H9 (cell line): ENCODE data around the gene KLF11. TPM values are rescaled to one million over a fixed set of nuclear protein-coding genes. Genes with fewer than 3 reads are reported as not detected.

Source experiments
- DNase-seq: peaks from one replicate; pipeline ENCODE4 v3.0.0-alpha.2; 2017
- H2AFZ ChIP-seq: one replicate; pipeline ENCODE4 v1.6.1; 2013; ENCODE audit warnings: mild to moderate bottlenecking, low read length, control low read depth, moderate library complexity
- H2AK5ac ChIP-seq: 2 replicates; pipeline ENCODE4 v1.6.1; 2013; ENCODE audit warnings: low read length, control low read depth, mixed read lengths; ENCODE audit not compliant: insufficient read length
- H2BK120ac ChIP-seq: one replicate; pipeline ENCODE4 v1.6.1; 2013; ENCODE audit warnings: low read depth, mild to moderate bottlenecking, low read length, control low read depth, inconsistent platforms; ENCODE audit not compliant: poor library complexity, severe bottlenecking
- H2BK12ac ChIP-seq: 2 replicates; pipeline ENCODE4 v1.6.1; 2013; ENCODE audit warnings: low read length, control low read depth, mixed read lengths, low read depth; ENCODE audit not compliant: insufficient read length
- H2BK15ac ChIP-seq: 2 replicates; pipeline ENCODE4 v1.6.1; 2013; ENCODE audit warnings: low read depth, low read length, control low read depth
- H2BK20ac ChIP-seq: one replicate; pipeline ENCODE4 v1.6.1; 2013; ENCODE audit warnings: low read depth, mild to moderate bottlenecking, low read length, control low read depth, inconsistent platforms; ENCODE audit not compliant: poor library complexity, severe bottlenecking
- H2BK5ac ChIP-seq: 2 replicates; pipeline ENCODE4 v1.6.1; 2013; ENCODE audit warnings: low read length, control low read depth, mixed read lengths; ENCODE audit not compliant: insufficient read length
- H3K14ac ChIP-seq: 2 replicates; pipeline ENCODE4 v1.6.1; 2013; ENCODE audit warnings: low read length, control low read depth; ENCODE audit not compliant: insufficient read depth
- H3K18ac ChIP-seq: 2 replicates; pipeline ENCODE4 v1.6.1; 2013; ENCODE audit warnings: low read depth, mild to moderate bottlenecking, mixed read lengths, low read length, control low read depth; ENCODE audit not compliant: insufficient read length
- H3K23ac ChIP-seq: 2 replicates; pipeline ENCODE4 v1.6.1; 2013; ENCODE audit warnings: low read length, control low read depth, mixed read lengths, low read depth; ENCODE audit not compliant: insufficient read length
- H3K23me2 ChIP-seq: 2 replicates; pipeline ENCODE4 v1.6.1; 2013; ENCODE audit warnings: low read depth, mild to moderate bottlenecking, mixed read lengths, low read length, control low read depth; ENCODE audit not compliant: insufficient read length, poor library complexity, severe bottlenecking
- H3K27ac ChIP-seq: 2 replicates; pipeline ENCODE4 v1.5.1; 2013; ENCODE audit warnings: low read length, control low read depth, mixed read lengths, low read depth; ENCODE audit not compliant: insufficient read length
- H3K27me3 ChIP-seq: 2 replicates; pipeline ENCODE4 v1.6.1; 2013; ENCODE audit warnings: low read length, control low read depth, inconsistent platforms; ENCODE audit not compliant: insufficient read depth
- H3K4ac ChIP-seq: 2 replicates; pipeline ENCODE4 v1.6.1; 2013; ENCODE audit warnings: low read depth, mild to moderate bottlenecking, control low read depth, inconsistent platforms, low read length, moderate library complexity
- H3K4me1 ChIP-seq: 2 replicates; pipeline ENCODE4 v1.6.1; 2013; ENCODE audit warnings: low read length, control low read depth, inconsistent platforms; ENCODE audit not compliant: insufficient read depth
- H3K4me2 ChIP-seq: 2 replicates; pipeline ENCODE4 v1.6.1; 2013; ENCODE audit warnings: low read length, control low read depth, mixed read lengths; ENCODE audit not compliant: insufficient read length, insufficient read depth
- H3K56ac ChIP-seq: 2 replicates; pipeline ENCODE4 v1.6.1; 2013; ENCODE audit warnings: low read depth, mild to moderate bottlenecking, mixed read lengths, low read length, control low read depth; ENCODE audit not compliant: insufficient read length
- H3K79me1 ChIP-seq: 2 replicates; pipeline ENCODE4 v1.6.1; 2013; ENCODE audit warnings: low read depth, mild to moderate bottlenecking, moderate library complexity, low read length, control low read depth, inconsistent platforms; ENCODE audit not compliant: insufficient read depth, poor library complexity, severe bottlenecking
- H3K79me2 ChIP-seq: 2 replicates; pipeline ENCODE4 v1.6.1; 2013; ENCODE audit warnings: low read length, control low read depth, inconsistent platforms; ENCODE audit not compliant: insufficient read depth
- H3K9ac ChIP-seq: 2 replicates; pipeline ENCODE4 v1.6.1; 2013; ENCODE audit warnings: low read length, control low read depth, mixed read lengths; ENCODE audit not compliant: insufficient read length; ENCODE audit errors: extremely low read depth
- H3K9me3 ChIP-seq: one replicate; pipeline ENCODE4 v1.6.1; 2013; ENCODE audit warnings: low read depth, low read length, inconsistent platforms; ENCODE audit not compliant: control insufficient read depth
- H3T11ph ChIP-seq: one replicate; pipeline ENCODE4 v1.6.1; 2013; ENCODE audit warnings: mild to moderate bottlenecking, low read length, control low read depth, inconsistent platforms
- H4K20me1 ChIP-seq: one replicate; pipeline ENCODE4 v1.6.1; 2013; ENCODE audit not compliant: control insufficient read depth, insufficient read length, insufficient read depth
- H4K5ac ChIP-seq: 2 replicates; pipeline ENCODE4 v1.6.1; 2013; ENCODE audit warnings: low read depth, mild to moderate bottlenecking, mixed read lengths, low read length, control low read depth; ENCODE audit not compliant: insufficient read length
- H4K8ac ChIP-seq: replicated peaks from 2 replicates; pipeline ENCODE4 v1.6.1; 2013; ENCODE audit warnings: low read length, control low read depth, mixed read lengths, low read depth; ENCODE audit not compliant: insufficient read length
- H4K91ac ChIP-seq: 2 replicates; pipeline ENCODE4 v1.6.1; 2013; ENCODE audit warnings: low read depth, mild to moderate bottlenecking, moderate library complexity, mixed read lengths, low read length, control low read depth; ENCODE audit not compliant: insufficient read length
- H3K27ac Mint-ChIP-seq, 3 experiments: 2 replicates in 2 of 3; 3 replicates in 1 of 3; pipeline ENCODE4 v1.8.0; 2020 to 2021; ENCODE audit warnings: mixed read lengths in 3 of 3, mild to moderate bottlenecking in 1 of 3, moderate library complexity in 1 of 3
- H3K27me3 Mint-ChIP-seq: 2 replicates; pipeline ENCODE4 v1.8.0; 2021; ENCODE audit warnings: low read depth, mild to moderate bottlenecking, moderate library complexity, mixed read lengths
- H3K36me3 Mint-ChIP-seq, 3 experiments: 2 replicates in 2 of 3; 3 replicates in 1 of 3; pipeline ENCODE4 v1.8.0; 2020 to 2021; ENCODE audit warnings: low read depth in 3 of 3, mixed read lengths in 3 of 3; ENCODE audit not compliant: insufficient read depth in 1 of 3
- H3K4me1 Mint-ChIP-seq, 2 experiments: 2 replicates each; pipeline ENCODE4 v1.8.0; 2020; ENCODE audit warnings: mixed read lengths in 2 of 2
- H3K4me3 Mint-ChIP-seq, 2 experiments: 2 replicates in 1 of 2; 3 replicates in 1 of 2; pipeline ENCODE4 v1.8.0; 2020 to 2021; ENCODE audit warnings: mild to moderate bottlenecking in 2 of 2, mixed read lengths in 2 of 2, moderate library complexity in 1 of 2
- H3K9me3 Mint-ChIP-seq, 2 experiments: 2 replicates in 1 of 2; 3 replicates in 1 of 2; pipeline ENCODE4 v1.8.0; 2020; ENCODE audit warnings: mild to moderate bottlenecking in 2 of 2, mixed read lengths in 2 of 2, moderate library complexity in 1 of 2
- CTCF ChIP-seq: fragments of 200-600 bp; sonication (generic); conservative IDR thresholded peaks from 3 replicates; pipeline ENCODE4 v1.8.0; 2021; ENCODE audit warnings: antibody characterized with exemption, mild to moderate bottlenecking
- WGBS: extraction: QIAGEN DNeasy Blood & Tissue Kit; methylation state at CpG from one replicate; pipeline ENCODE4 v1.1.7; 2013; ENCODE audit warnings: missing lambda C conversion rate, low lambda C conversion rate, mixed read lengths; ENCODE audit not compliant: insufficient read length; ENCODE audit errors: extremely low coverage; 5-methylcytosine and 5-hydroxymethylcytosine counted together
- total RNA-seq: library from RNA; stranded (reverse); gene quantifications from 2 replicates; pipeline ENCODE4 v1.2.1, GENCODE V29; 2021

KLF11 gene
- total RNA-seq, 1 experiment from 2014 or later = 15.5 TPM

DNA sequence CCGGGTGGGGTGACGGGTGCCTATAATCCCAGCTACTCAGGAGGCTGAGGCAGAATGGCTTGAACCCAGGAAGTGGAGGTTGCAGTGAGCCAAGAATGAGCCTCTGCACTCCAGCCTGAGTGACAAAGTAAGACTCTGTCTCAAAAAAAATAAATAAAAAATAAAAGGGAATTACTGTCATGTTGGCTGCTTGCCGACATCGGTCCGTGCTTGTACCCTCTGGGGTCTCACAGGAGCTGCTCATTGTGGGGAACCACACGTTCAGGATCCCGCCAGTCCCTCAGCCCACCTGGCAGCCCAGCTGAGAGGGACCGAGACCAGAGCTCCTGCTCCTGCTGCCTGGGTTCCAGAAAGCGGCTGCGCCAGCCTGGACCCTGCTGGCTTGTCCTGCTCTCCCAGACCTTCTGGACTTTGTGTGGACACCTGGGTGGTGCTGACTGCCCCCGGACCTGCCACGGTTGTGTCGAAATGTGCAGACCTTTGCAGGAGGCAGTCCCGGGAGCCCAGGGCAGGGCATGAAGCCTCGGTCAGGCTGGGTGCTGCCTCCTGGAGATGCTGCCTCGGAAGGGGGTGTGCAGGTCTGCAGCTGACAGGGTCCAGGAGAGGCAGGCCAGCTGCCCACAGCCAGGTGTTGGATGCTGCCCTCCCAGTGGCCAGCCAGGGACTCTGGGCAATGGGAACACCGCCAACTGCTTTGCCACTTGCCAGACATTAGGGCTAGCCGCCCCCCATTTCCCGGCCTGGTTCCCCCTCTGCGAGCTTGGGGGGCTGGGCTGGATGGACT, 16.4 kb downstream of the KLF11 start:
- no peak overlapping the region for H4K91ac ChIP-seq
- H3K56ac ChIP-seq = no peak overlapping the region
- no peak overlapping the region for H2AFZ ChIP-seq
- H3K27ac ChIP-seq = no peak overlapping the region
- no peaks in the 10 kb centered on the region for H3K9me3 ChIP-seq
- Mint-ChIP-seq H3K4me1 (peaks cover 20 to 30% of the 10 kb centered on the region in 2 experiments), H3K9me3 (no peaks in the 10 kb centered on the region; a peak in 1 of 5 replicates), H3K27ac (no peak overlapping the region), H3K27me3 (peaks cover 3% of the 10 kb centered on the region), H3K36me3 (no peaks in the 10 kb centered on the region), H3K4me3 (no peak overlapping the region)
- DNase-seq = no peak
- H3K23ac ChIP-seq = no peak overlapping the region
- no peak overlapping the region for H4K8ac ChIP-seq
- H3K79me1 ChIP-seq = no peaks in the 10 kb centered on the region
- H2AK5ac ChIP-seq = no peak overlapping the region
- H3K4ac ChIP-seq = no peak overlapping the region
- no peak overlapping the region for H3K18ac ChIP-seq
- H3T11ph ChIP-seq = no peak overlapping the region
- H3K27me3 ChIP-seq = no peaks in the 10 kb centered on the region
- peaks cover 3% of the 10 kb centered on the region for H3K23me2 ChIP-seq
- no CpG with 5 or more reads among the region's 20 CpGs for WGBS
- H3K4me2 ChIP-seq = no peak overlapping the region
- H2BK120ac ChIP-seq = no peak overlapping the region
- no peak overlapping the region for H2BK15ac ChIP-seq
- H3K79me2 ChIP-seq = no peaks in the 10 kb centered on the region
- H3K14ac ChIP-seq = no peak overlapping the region; the same call in 1 of the 2 replicates
- no peak overlapping the region for H2BK5ac ChIP-seq
- no peak overlapping the region for H2BK12ac ChIP-seq
- TF ChIP-seq CTCF = no peak
- no peaks in the 10 kb centered on the region; the same call in 1 of the 2 replicates for H3K4me1 ChIP-seq
- no peak overlapping the region for H4K5ac ChIP-seq
- H4K20me1 ChIP-seq = no peaks in the 10 kb centered on the region
- H3K9ac ChIP-seq = no peak overlapping the region
- no peak overlapping the region for H2BK20ac ChIP-seq
